Mesodermal cell (in vitro differentiated cells): Measurements from ENCODE around the gene ADAR.

ENCODE experiments used
- H3K27ac ChIP-seq: 2 replicates; pipeline ENCODE4 v1.7.0; 2013; ENCODE audit warnings: mild to moderate bottlenecking, low read depth, low read length, moderate library complexity; ENCODE audit not compliant: severe bottlenecking
- H3K36me3 ChIP-seq: 2 replicates; pipeline ENCODE4 v1.7.1; 2013; ENCODE audit warnings: mild to moderate bottlenecking, low read length, moderate library complexity; ENCODE audit not compliant: control insufficient read depth, insufficient read depth
- H3K4me1 ChIP-seq: one replicate; pipeline ENCODE4 v1.7.1; 2013; ENCODE audit warnings: mild to moderate bottlenecking, low read length; ENCODE audit not compliant: insufficient read depth, control insufficient read depth, poor library complexity, severe bottlenecking
- H3K4me3 ChIP-seq: 2 replicates; pipeline ENCODE4 v1.7.0; 2013; ENCODE audit warnings: low read length, control low read depth, mild to moderate bottlenecking; ENCODE audit not compliant: insufficient read depth, poor library complexity, severe bottlenecking; ENCODE audit errors: extremely low read depth
- H3K9me3 ChIP-seq: 2 replicates; pipeline ENCODE4 v1.7.1; 2013; ENCODE audit warnings: mild to moderate bottlenecking, low read length, moderate library complexity; ENCODE audit not compliant: control insufficient read depth
- WGBS, 2 experiments: methylation state at CpG; one replicate each; pipeline ENCODE4 v1.1.5; 2013; ENCODE audit warnings: missing lambda C conversion rate in 2 of 2; ENCODE audit not compliant: insufficient coverage in 2 of 2; 5-methylcytosine and 5-hydroxymethylcytosine counted together

The ADAR gene

DNA sequence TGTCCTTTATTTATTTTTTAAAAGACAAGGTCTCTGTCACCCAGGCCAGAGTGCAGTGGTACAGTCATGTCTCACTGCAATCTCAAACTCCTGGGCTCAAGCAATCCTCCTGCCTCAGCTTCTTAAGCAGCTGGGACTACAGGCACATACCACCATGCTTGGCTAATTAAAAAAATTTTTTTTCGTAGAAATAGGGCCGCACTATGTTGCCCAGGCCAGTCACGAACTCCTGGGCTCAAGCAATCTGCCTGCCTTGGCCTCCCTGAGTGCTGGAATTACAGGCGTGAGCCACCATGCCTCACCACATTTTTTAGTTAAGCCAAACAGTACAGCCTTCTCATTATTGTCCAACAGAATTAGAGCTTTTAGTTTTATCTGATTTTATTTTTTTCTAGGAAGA, 7.4 kb upstream of the ADAR start:
- H3K4me3 ChIP-seq, result no peak overlapping the region
- H3K9me3 ChIP-seq, result no peaks in the 10 kb centered on the region
- H3K36me3 ChIP-seq, result peaks cover 10% of the 10 kb centered on the region
- peaks cover 27% of the 10 kb centered on the region for H3K4me1 ChIP-seq
- H3K27ac ChIP-seq, result peak overlapping the region; percentile 57
- 78 to 90% methylated on average over 3 of the region's 4 CpGs for WGBS, 2 experiments

DNA sequence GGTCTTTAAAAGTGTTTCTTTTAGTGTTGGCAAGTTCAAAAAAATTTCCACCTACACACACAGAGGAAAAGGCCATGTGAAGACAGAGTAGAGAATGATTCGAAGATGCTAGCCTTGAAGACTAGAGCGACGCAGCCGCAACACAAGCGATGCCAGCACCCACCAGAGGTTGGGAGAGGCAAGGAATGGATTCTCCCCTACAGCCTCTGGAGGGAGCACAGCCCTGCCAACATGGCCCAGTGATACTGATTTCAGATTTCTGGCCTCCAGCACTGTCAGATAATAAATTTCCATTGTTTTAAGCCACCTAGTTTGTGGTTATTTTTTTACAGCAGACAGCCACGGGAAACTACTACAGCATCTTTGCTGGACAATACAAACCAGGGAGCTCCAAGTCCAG, 6.9 kb upstream of the ADAR start:
- peaks cover 27% of the 10 kb centered on the region for H3K4me1 ChIP-seq
- H3K9me3 ChIP-seq, result no peaks in the 10 kb centered on the region
- H3K27ac ChIP-seq, result peak overlapping the region; percentile 57
- 85 to 92% methylated on average over 5 to 6 of the region's 6 CpGs for WGBS, 2 experiments
- H3K36me3 ChIP-seq, result peaks cover 10% of the 10 kb centered on the region
- H3K4me3 ChIP-seq, result no peak overlapping the region

DNA sequence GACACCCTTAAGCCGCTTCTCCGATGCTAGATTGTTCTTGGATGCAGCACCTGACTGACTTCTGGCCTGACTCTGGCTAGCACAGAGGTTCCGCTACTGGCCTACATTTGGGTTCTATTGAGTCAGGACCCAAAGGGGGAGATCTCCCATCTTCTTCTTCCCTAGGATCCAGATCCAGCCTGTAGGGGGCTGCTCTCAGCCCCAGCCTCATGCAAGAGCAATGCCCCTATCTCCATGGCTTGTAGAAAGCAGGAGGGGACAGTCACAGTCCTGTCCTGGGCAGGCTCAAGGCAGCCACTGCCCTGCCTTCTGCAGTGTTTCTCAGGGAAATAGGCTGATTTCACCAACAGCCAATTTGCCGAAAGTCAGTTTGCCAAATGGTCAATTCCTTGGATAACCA, 6.3 kb upstream of the ADAR start:
- no peak overlapping the region for H3K27ac ChIP-seq
- peaks cover 7% of the 10 kb centered on the region for H3K36me3 ChIP-seq
- WGBS, 2 experiments, result 79 to 93% methylated on average over 2 to 3 of the region's 4 CpGs
- H3K9me3 ChIP-seq, result no peaks in the 10 kb centered on the region
- H3K4me3 ChIP-seq, result no peak overlapping the region
- peaks cover 33% of the 10 kb centered on the region for H3K4me1 ChIP-seq

DNA sequence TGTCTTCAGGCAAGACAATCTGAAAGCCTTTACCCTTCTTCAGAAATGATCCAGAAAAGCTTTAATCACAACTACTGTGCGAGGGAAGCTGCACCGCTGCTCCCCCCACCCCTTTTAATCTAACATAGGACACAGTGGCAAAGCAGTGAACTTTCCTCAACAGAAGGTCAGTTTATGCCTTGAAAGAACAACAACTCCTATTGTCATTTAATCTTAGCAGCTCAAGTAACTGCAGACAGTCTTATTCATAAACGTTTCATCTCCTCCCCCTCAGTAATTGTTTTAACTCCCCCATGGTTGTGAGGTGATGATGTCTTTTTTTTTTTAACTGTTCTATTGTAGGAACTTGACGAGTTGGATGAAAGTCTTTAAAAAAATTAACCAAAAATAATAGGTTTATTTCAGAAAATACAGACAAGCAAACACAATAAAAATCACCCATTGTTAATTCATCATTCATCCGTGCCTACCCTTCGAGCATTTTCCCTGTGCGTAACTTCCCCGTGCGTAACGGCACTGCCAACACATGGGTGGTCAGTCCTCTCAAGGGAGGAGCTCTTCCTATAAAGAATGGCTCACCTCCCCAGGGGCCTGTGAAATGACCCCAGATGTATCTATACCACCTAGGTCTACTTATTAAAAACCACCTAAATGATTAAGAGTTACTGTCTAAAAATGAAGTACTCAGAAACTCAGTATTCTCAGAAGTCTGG, 3.3 kb upstream of the ADAR start:
- H3K4me1 ChIP-seq, result peaks cover 26% of the 10 kb centered on the region
- WGBS, 2 experiments, result 38 to 41% methylated on average over 8 of the region's 10 CpGs
- H3K27ac ChIP-seq, result no peak overlapping the region
- H3K36me3 ChIP-seq, result peaks cover 3% of the 10 kb centered on the region
- no peak overlapping the region for H3K4me3 ChIP-seq
- no peaks in the 10 kb centered on the region for H3K9me3 ChIP-seq

DNA sequence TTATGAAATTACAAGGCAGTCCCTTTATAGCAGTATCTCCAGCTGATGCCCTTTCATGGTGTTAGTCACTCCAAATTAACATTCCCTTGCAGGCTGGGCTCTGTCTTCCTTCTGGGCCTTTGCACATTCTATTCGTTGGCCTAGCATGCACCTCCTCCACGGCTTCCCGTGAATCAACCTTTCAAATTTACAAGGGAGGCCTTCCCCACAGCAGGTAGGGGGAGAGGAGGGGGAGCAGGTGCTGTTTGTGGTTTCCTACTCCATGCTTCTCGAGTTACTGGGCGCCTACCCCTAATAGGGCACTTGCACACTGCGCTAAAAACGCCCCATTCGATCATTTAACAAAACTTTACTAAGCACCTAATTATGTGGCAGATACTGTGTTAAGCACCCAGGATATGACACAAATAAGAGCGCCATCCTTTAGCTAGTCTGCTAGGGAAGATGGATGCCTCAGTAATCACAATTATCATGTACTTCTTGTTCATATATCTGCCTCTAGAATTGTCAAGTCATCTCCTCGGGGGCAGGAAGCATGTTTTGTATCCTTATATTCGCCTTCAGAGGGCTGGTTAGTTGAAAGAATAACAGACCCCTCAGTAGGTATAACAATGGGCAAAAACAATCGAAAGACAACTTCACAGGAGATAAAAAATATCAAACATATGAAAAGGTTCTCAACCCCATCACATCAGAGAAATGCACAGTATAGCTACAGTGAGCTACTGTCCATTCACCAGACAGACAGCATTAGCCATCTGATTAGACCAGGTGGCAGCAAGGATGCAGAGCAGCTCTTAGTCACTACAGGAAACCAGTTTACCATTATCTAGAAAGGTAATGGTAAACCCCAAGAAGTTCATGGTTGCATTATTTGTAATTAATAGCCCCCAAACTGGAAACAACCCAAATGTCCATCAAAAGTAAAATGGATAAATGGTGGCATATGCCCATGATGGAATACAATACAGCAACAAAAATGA, 1.7 kb upstream of the ADAR start:
- Histone ChIP-seq H3K4me3 (no peak overlapping the region), H3K4me1 (peaks cover 17% of the 10 kb centered on the region), H3K36me3 (peaks cover 17% of the 10 kb centered on the region), H3K27ac (peak overlapping the region; percentile 95), H3K9me3 (no peaks in the 10 kb centered on the region)
- 38 to 50% methylated on average over 5 to 7 of the region's 12 CpGs for WGBS, 2 experiments

DNA sequence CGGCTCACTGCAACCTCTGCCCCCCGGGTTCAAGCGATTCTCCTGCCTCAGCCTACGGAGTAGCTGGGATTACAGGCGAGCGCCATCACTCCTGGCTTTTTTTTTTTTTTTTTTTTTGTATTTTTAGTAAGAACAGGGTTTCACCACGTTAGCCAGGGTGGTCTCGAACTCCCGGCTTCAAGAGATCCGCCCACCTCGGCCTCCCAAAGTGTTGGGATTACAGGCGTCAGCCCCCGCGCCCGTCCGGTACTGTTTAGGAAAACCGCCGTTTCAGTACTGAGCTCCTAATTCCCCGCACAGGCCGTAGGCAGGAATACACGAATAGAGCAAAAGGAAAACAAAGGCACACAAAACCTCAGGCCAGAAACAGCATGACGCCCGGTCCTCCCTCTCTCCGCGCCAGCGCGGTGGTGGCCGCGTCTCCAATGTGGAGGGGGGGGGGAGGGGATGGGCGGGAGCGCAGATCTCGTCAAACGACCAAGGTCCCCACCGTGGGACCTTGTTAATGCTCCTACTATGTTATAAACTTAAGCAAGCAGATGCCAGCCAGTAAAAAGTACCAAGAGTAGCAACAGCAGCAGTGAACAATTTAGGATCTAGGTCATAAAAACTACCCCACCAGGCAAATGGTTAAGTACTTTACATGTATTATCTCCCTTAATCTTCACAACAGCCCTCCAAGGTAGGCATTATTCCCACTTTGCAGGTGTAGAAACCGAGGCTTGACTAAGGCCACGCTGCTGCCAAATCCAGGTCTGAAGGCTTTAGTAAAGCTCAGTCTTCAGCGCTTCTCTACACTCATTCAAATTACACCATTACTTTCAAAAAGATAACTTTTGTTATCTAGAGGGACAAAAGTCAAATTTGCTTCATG, 648 bp upstream of the ADAR start:
- peak overlapping the region; percentile 95 for H3K27ac ChIP-seq
- peaks cover 25% of the 10 kb centered on the region for H3K36me3 ChIP-seq
- H3K9me3 ChIP-seq, result no peaks in the 10 kb centered on the region
- peak overlapping the region; percentile 82 for H3K4me3 ChIP-seq
- peaks cover 17% of the 10 kb centered on the region for H3K4me1 ChIP-seq
- WGBS, 2 experiments, result 4 to 7% methylated on average over 14 of the region's 37 CpGs

DNA sequence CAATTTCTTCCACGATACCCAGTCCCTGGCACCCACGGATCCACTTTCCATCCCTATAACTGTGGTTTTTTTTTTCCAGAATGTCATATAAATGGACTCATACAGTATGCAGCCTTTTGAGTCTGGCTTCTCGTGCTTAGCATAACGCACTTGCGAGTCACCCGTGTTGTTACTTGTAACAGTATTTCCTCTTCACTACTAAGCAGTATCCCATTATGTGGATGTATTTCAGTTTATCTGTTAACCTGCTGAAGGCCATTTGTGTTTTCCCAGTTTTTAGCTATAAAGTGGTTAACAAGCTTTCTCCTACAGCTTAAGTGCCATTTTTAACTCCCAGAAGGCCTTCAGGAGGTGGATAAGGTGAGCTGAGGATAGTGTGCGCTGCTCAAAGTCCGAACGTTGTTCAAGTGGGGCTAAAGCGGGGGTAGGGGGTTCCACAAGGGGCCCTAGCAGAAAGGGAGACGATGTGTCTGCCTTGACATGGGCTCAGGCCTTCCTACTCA, 829 bp downstream of the ADAR start:
- Histone ChIP-seq H3K36me3 (peaks cover 38% of the 10 kb centered on the region), H3K27ac (peak overlapping the region; percentile 95), H3K9me3 (no peaks in the 10 kb centered on the region), H3K4me3 (peak overlapping the region; percentile 82), H3K4me1 (peaks cover 17% of the 10 kb centered on the region)
- WGBS, 2 experiments, result 13 to 24% methylated on average over 4 to 9 of the region's 11 CpGs

DNA sequence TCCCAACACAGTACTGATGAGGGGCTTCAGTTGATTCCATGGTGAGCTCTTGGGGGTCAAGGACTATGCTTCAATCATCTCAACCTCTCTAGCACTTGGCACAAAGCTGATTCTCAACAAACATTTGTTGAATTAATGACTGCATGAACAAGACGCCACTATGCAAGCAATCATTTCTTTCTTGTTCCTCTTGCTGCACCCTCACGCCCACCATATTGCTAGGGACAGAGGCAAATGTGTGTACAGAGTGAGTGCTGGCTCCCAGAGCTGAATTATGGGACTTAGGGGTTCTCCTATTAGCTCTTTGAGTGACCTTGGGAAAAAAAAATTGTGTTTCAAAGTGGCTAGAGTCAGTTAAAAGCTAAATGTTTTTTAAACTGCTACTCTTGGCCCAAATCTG, 2.5 kb downstream of the ADAR start:
- Histone ChIP-seq H3K36me3 (peaks cover 55% of the 10 kb centered on the region), H3K9me3 (no peaks in the 10 kb centered on the region), H3K4me3 (no peak overlapping the region), H3K27ac (no peak overlapping the region), H3K4me1 (peaks cover 17% of the 10 kb centered on the region)
- 86 to 100% methylated on average over 1 to 2 of the region's 2 CpGs for WGBS, 2 experiments

DNA sequence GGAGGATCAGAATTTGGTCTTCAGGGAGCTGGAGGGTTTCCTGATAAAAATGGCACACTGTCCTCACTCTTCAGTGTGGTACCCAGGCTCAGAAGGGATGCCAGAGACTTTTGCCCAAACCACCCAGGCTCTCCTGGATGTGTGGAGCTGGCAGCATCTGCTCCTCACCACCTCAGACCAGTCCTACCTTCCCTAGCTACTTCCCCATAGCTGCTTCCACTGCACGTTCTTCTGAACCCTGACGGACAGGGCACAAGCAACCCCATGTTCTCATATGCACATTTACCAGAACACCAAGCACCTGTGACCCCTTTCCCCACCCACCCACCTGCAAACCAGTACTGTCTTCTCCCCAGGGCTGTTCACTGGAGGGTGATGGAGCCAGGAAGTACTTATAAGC, 4.7 kb downstream of the ADAR start:
- no peak overlapping the region for H3K27ac ChIP-seq
- no peaks in the 10 kb centered on the region for H3K9me3 ChIP-seq
- whole genome bisulfite sequencing, 2 experiments, result 85 to 88% methylated on average over 2 of the region's 2 CpGs
- peaks cover 15% of the 10 kb centered on the region for H3K4me1 ChIP-seq
- H3K36me3 ChIP-seq, result peaks cover 72% of the 10 kb centered on the region
- no peak overlapping the region for H3K4me3 ChIP-seq

DNA sequence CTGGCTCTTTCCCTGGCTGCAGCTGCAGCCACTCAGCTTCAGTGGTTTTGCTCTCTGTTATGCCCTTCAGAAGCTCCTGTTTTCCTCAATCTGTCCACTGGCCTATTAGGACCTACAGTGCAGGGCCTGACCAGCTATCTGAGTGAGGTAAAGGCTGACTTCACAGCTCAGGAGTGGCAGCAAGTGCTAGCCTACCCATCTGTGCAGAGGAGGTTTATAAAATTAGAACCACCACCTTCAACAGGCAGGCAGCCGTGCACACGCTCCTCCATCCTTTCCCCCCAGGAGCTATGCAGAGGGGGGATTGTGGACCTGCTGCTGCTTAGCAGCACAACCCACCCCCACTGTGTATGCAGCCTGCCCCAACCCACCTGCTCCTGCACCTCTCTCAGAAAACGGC, 8.3 kb downstream of the ADAR start:
- no peak overlapping the region for H3K4me3 ChIP-seq
- no CpG with 5 or more reads among the region's 3 CpGs for WGBS, 2 experiments
- no peak overlapping the region for H3K27ac ChIP-seq
- no peaks in the 10 kb centered on the region for H3K9me3 ChIP-seq
- H3K36me3 ChIP-seq, result peaks cover 92% of the 10 kb centered on the region
- peaks cover 8% of the 10 kb centered on the region for H3K4me1 ChIP-seq
